ENCODE measurements around the gene ZIC4. TPM values are rescaled to one million over a fixed set of nuclear protein-coding genes. Genes with fewer than 3 reads are reported as not detected.

The ZIC4 gene
- total and polyA plus RNA-seq, 2 of the 8 experiments (the other 6 are each of a cell fraction or from before 2014, with no cell fraction given) = 0.03 to 0.13 TPM

DNA sequence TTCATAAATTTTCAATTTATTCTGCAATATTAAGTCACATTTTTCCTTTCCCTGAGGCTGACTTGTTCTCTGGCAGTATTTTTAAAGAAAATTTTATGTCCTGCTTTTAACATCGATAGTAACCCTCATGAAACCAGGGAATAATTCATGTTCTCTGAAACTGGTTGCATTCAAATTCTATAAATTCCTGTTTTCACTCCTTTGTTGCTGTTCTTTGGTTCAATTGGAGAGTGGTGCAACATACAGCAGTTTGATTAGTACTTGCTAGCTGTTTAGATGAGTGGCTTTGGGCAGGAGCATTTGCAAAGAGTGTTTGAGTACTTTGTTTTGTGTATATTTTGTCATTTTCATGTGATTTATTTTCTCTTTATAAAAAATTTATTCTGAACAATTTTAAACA is 22.0 kb upstream of the ZIC4 start (continued):
- no peak for TF ChIP-seq CHD7 (IDR thresholded peaks at IDR 0.05; ENCODE audit: insufficient replicate concordance, low read length)
- no peak for TF ChIP-seq BACH1 (IDR thresholded peaks at IDR 0.05; ENCODE audit: low read length)
- no peak for TF ChIP-seq CHD2 (IDR thresholded peaks at IDR 0.05; ENCODE audit: low read length)

All from H1 (cell line).